PC-9 (cell line): ENCODE measurements around the gene COL21A1. TPM values are rescaled to one million over a fixed set of nuclear protein-coding genes. Genes with fewer than 3 reads are reported as not detected.

Experiments
- BruUV-seq: library from RNA; stranded (reverse); fragments of 400-500 nt; replicated peaks from 2 replicates; lab custom pipeline; 2021; lab: Mats Ljungman, UMichigan
- CTCF ChIA-PET: fragments of 300-600 bp; sonication (Branson Sonifier 250); formaldehyde crosslinking; loops from one replicate; lab custom pipeline; 2022; ENCODE audit warnings: antibody characterized with exemption; lab: Charles Lee
- POLR2A ChIA-PET: fragments of 300-600 bp; sonication (Branson Sonifier 250); formaldehyde crosslinking; loops from one replicate; lab custom pipeline; 2022; ENCODE audit warnings: antibody characterized with exemption; ENCODE audit not compliant: unreplicated experiment; lab: Charles Lee
- DNase-seq, 2 experiments: peaks; one replicate each; pipeline versions ENCODE4 v3.0.0 to v3.0.0-alpha.2; 2015 to 2022; ENCODE audit warnings: mixed read lengths in 1 of 2
- H2AFZ ChIP-seq: fragments of 200-600 bp; sonication (generic); 2 replicates; pipeline ENCODE4 v1.8.1; 2017; ENCODE audit warnings: antibody characterized with exemption
- H3F3A ChIP-seq: fragments of 200-600 bp; sonication (generic); 2 replicates; pipeline ENCODE4 v1.8.1; 2017; ENCODE audit warnings: antibody characterized with exemption, mild to moderate bottlenecking, low read depth; ENCODE audit not compliant: insufficient read depth
- H3K27ac ChIP-seq: fragments of 200-600 bp; sonication (generic); 2 replicates; pipeline ENCODE4 v1.6.1; 2016; ENCODE audit warnings: mixed run types
- H3K27me3 ChIP-seq: fragments of 200-600 bp; sonication (generic); 2 replicates; pipeline ENCODE4 v1.6.1; 2016; ENCODE audit warnings: low read depth, mixed run types; ENCODE audit not compliant: insufficient read depth
- H3K36me3 ChIP-seq: fragments of 200-600 bp; sonication (generic); 2 replicates; pipeline ENCODE4 v1.6.1; 2016; ENCODE audit warnings: low read depth, mixed run types
- H3K4me1 ChIP-seq: fragments of 200-600 bp; sonication (generic); replicated peaks from 2 replicates; pipeline ENCODE4 v1.6.1; 2016; ENCODE audit warnings: mixed run types; ENCODE audit not compliant: insufficient read depth
- H3K4me2 ChIP-seq: fragments of 200-600 bp; sonication (generic); 2 replicates; pipeline ENCODE4 v1.6.1; 2017; ENCODE audit warnings: mixed run types
- H3K4me3 ChIP-seq: fragments of 200-600 bp; sonication (generic); 2 replicates; pipeline ENCODE4 v1.6.1; 2016; ENCODE audit warnings: mixed run types
- H3K79me2 ChIP-seq: fragments of 200-600 bp; sonication (generic); 2 replicates; pipeline ENCODE4 v1.6.1; 2017; ENCODE audit warnings: low read depth, mixed run types
- H3K9me2 ChIP-seq: fragments of 200-600 bp; sonication (generic); 2 replicates; pipeline ENCODE4 v1.8.1; 2017; ENCODE audit warnings: mild to moderate bottlenecking; ENCODE audit not compliant: insufficient read depth
- H3K9me3 ChIP-seq: fragments of 200-600 bp; sonication (generic); 2 replicates; pipeline ENCODE4 v1.8.1; 2016; ENCODE audit warnings: low read depth; ENCODE audit not compliant: insufficient read depth
- H4K20me1 ChIP-seq: fragments of 200-600 bp; sonication (generic); 2 replicates; pipeline ENCODE4 v1.8.1; 2017; ENCODE audit not compliant: insufficient read depth
- EZH2 ChIP-seq: fragments of 200-600 bp; sonication (generic); IDR thresholded peaks from 2 replicates; pipeline ENCODE4 v1.8.0; 2017; ENCODE audit warnings: antibody characterized with exemption, low read depth
- intact Hi-C: fragments of 100-400 bp; cut with micrococcal nuclease; formaldehyde crosslinking; loops from one replicate; pipeline ENCODE4 v1.10.0; 2022; ENCODE audit not compliant: unreplicated experiment
- total RNA-seq: library from RNA; stranded (reverse); gene quantifications from 2 replicates; pipeline ENCODE4 v1.2.3, GENCODE V29; 2021
- TF ChIP-seq, protein P1 (sequence below): fragments of 200-600 bp; sonication (generic); conservative IDR thresholded peaks from 2 replicates; pipeline ENCODE4 v1.6.1; 2017; ENCODE audit warnings: mixed run types, antibody characterized with exemption, mild to moderate bottlenecking, moderate library complexity

Gene COL21A1
- total RNA-seq, 1 experiment from 2014 or later, result not detected

GRCh38 chr6:56073315-56073714 is 174.1 kb downstream of the COL21A1 start:
- no peaks in the 10 kb centered on the region for H4K20me1 ChIP-seq
- intact Hi-C loops, result no loop called here
- H3K36me3 ChIP-seq, result no peaks in the 10 kb centered on the region
- ChIA-PET CTCF (interaction anchor here (0.5 kb wide), 1 partner anchor 156 kb away, joined by 3 read pairs; no protein-coding TSS in a partner anchor), POLR2A (no interaction called here)
- BruUV-seq, result no TSS peak
- no peaks in the 10 kb centered on the region; the same call in 1 of the 2 replicates for H3K9me2 ChIP-seq
- H3K27ac ChIP-seq, result no peak overlapping the region
- no peaks in the 10 kb centered on the region for H3K79me2 ChIP-seq
- no peaks in the 10 kb centered on the region; the same call in 1 of the 2 replicates for H3K9me3 ChIP-seq
- H3K4me3 ChIP-seq, result no peak overlapping the region
- no peaks in the 10 kb centered on the region; the same call in 1 of the 2 replicates for H3K4me1 ChIP-seq
- H2AFZ ChIP-seq, result peak overlapping the region; percentile 30; the same call in 1 of the 2 replicates
- TF ChIP-seq, protein P1, sequence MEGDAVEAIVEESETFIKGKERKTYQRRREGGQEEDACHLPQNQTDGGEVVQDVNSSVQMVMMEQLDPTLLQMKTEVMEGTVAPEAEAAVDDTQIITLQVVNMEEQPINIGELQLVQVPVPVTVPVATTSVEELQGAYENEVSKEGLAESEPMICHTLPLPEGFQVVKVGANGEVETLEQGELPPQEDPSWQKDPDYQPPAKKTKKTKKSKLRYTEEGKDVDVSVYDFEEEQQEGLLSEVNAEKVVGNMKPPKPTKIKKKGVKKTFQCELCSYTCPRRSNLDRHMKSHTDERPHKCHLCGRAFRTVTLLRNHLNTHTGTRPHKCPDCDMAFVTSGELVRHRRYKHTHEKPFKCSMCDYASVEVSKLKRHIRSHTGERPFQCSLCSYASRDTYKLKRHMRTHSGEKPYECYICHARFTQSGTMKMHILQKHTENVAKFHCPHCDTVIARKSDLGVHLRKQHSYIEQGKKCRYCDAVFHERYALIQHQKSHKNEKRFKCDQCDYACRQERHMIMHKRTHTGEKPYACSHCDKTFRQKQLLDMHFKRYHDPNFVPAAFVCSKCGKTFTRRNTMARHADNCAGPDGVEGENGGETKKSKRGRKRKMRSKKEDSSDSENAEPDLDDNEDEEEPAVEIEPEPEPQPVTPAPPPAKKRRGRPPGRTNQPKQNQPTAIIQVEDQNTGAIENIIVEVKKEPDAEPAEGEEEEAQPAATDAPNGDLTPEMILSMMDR, result no peak
- TF ChIP-seq EZH2, result no peak
- no peak overlapping the region for H3K4me2 ChIP-seq
- H3F3A ChIP-seq, result no peaks in the 10 kb centered on the region; the same call in 1 of the 2 replicates
- DNase-seq, result no peak
- H3K27me3 ChIP-seq, result no peaks in the 10 kb centered on the region

DNA sequence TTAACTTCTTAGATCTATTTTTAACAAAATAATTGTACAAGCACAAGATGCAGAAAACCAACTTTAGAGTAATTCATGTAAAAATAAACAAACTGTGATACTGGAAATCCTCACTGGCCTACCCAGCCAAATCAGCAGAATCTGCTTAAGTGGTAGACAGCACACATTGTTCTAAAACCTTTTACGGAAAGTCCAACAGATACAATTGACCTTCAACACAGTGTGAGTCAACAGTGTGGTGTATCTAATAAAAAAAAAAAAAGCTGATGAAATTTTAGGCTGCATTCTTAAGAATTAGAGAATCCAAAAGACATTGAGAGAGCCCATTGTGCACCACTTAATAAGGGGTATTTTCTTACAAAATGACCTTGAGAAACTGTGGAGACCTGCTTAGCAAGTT is 174.5 kb downstream of the COL21A1 start:
- no peak for TF ChIP-seq EZH2
- TF ChIP-seq, protein P1, result no peak
- Histone ChIP-seq H3K4me3 (no peak overlapping the region), H3K79me2 (no peaks in the 10 kb centered on the region), H3F3A (no peaks in the 10 kb centered on the region; the same call in 1 of the 2 replicates), H3K9me2 (no peaks in the 10 kb centered on the region; the same call in 1 of the 2 replicates), H3K9me3 (no peaks in the 10 kb centered on the region; the same call in 1 of the 2 replicates), H3K27ac (no peak overlapping the region), H2AFZ (peak overlapping the region; percentile 30; the same call in 1 of the 2 replicates), H3K36me3 (no peaks in the 10 kb centered on the region), H4K20me1 (no peaks in the 10 kb centered on the region), H3K4me2 (no peak overlapping the region), H3K4me1 (no peaks in the 10 kb centered on the region; the same call in 1 of the 2 replicates), H3K27me3 (no peaks in the 10 kb centered on the region)
- POLR2A ChIA-PET, result no interaction called here
- CTCF ChIA-PET, result no interaction called here
- intact Hi-C loops, result no loop called here
- no TSS peak for BruUV-seq
- no peak for DNase-seq

GRCh38 chr6:56065408-56065807 is 182.0 kb downstream of the COL21A1 start:
- no peaks in the 10 kb centered on the region for H3F3A ChIP-seq
- H4K20me1 ChIP-seq, result no peaks in the 10 kb centered on the region
- no peak for DNase-seq
- peaks cover 6% of the 10 kb centered on the region; the same call in 1 of the 2 replicates for H3K9me2 ChIP-seq
- H3K27me3 ChIP-seq, result no peaks in the 10 kb centered on the region
- ChIA-PET CTCF (no interaction called here), POLR2A (no interaction called here)
- H3K79me2 ChIP-seq, result no peaks in the 10 kb centered on the region
- H3K4me1 ChIP-seq, result no peaks in the 10 kb centered on the region
- no peak for TF ChIP-seq EZH2
- TF ChIP-seq, protein P1, result no peak
- H3K27ac ChIP-seq, result no peak overlapping the region
- intact Hi-C loops, result no loop called here
- H3K4me3 ChIP-seq, result no peak overlapping the region
- H3K9me3 ChIP-seq, result no peaks in the 10 kb centered on the region
- H2AFZ ChIP-seq, result no peak overlapping the region
- no peak overlapping the region for H3K4me2 ChIP-seq
- no TSS peak for BruUV-seq
- no peaks in the 10 kb centered on the region for H3K36me3 ChIP-seq
